Chondrocyte (in vitro differentiated cells): ENCODE data around the gene CD34. TPM values are rescaled to one million over a fixed set of nuclear protein-coding genes. Genes with fewer than 3 reads are reported as not detected.

Source experiments
- DNase-seq: peaks from one replicate; pipeline ENCODE4 v3.0.0; 2021; ENCODE audit warnings: mixed read lengths, low spot score
- H3K27ac Mint-ChIP-seq: one replicate; pipeline ENCODE4 v1.8.0; 2021; ENCODE audit warnings: mild to moderate bottlenecking, moderate library complexity, mixed read lengths; ENCODE audit not compliant: unreplicated experiment
- H3K27me3 Mint-ChIP-seq: 2 replicates; pipeline ENCODE4 v1.8.0; 2021; ENCODE audit warnings: low read depth, mixed read lengths
- H3K36me3 Mint-ChIP-seq: 2 replicates; pipeline ENCODE4 v1.8.0; 2021; ENCODE audit warnings: low read depth, mixed read lengths
- H3K4me1 Mint-ChIP-seq: 2 replicates; pipeline ENCODE4 v1.8.0; 2021; ENCODE audit warnings: low read depth, mild to moderate bottlenecking, mixed read lengths
- H3K4me3 Mint-ChIP-seq: one replicate; pipeline ENCODE4 v1.8.0; 2021; ENCODE audit warnings: mild to moderate bottlenecking, moderate library complexity, mixed read lengths; ENCODE audit not compliant: unreplicated experiment
- H3K9me3 Mint-ChIP-seq: 2 replicates; pipeline ENCODE4 v1.8.0; 2021; ENCODE audit warnings: low read depth, mixed read lengths
- total RNA-seq: library from RNA; stranded (reverse); gene quantifications from 3 replicates; pipeline ENCODE4 v1.2.1, GENCODE V29; 2021
- TF ChIP-seq, protein P1 (sequence below): fragments of 200-600 bp; sonication (generic); IDR thresholded peaks from 2 replicates; pipeline ENCODE4 v1.5.0; 2021; ENCODE audit warnings: antibody characterized with exemption, mild to moderate bottlenecking, moderate library complexity

CD34 gene
- total RNA-seq, 1 donor from 2014 or later = 0.12 TPM

DNA sequence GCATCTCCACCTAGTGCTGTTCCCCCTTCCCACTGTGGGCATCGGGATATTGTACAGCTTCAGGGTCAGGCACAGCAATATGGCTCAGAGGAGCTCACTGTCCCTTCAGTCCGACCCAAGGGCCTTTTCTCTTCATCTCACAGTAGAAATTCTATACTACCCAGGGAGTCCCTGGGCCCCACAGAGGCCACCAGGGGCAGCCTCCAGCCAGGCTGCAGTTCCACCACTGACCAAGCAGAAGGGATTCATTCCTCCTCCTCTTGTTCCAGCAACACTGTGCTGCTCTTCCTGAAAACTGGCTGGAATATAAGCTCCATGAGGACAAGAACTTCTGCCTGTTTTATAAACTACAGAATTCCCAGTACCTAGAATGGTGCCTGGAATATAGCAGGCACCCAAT lies 70.5 kb downstream of the CD34 start:
- no peaks in the 10 kb centered on the region for H3K27me3 Mint-ChIP-seq
- DNase-seq = no peak
- H3K36me3 Mint-ChIP-seq = peaks cover 2% of the 10 kb centered on the region
- no peaks in the 10 kb centered on the region for H3K9me3 Mint-ChIP-seq
- H3K4me1 Mint-ChIP-seq = no peaks in the 10 kb centered on the region
- no peak overlapping the region for H3K27ac Mint-ChIP-seq
- H3K4me3 Mint-ChIP-seq = no peak overlapping the region
- TF ChIP-seq, protein P1, sequence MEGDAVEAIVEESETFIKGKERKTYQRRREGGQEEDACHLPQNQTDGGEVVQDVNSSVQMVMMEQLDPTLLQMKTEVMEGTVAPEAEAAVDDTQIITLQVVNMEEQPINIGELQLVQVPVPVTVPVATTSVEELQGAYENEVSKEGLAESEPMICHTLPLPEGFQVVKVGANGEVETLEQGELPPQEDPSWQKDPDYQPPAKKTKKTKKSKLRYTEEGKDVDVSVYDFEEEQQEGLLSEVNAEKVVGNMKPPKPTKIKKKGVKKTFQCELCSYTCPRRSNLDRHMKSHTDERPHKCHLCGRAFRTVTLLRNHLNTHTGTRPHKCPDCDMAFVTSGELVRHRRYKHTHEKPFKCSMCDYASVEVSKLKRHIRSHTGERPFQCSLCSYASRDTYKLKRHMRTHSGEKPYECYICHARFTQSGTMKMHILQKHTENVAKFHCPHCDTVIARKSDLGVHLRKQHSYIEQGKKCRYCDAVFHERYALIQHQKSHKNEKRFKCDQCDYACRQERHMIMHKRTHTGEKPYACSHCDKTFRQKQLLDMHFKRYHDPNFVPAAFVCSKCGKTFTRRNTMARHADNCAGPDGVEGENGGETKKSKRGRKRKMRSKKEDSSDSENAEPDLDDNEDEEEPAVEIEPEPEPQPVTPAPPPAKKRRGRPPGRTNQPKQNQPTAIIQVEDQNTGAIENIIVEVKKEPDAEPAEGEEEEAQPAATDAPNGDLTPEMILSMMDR = no peak

DNA sequence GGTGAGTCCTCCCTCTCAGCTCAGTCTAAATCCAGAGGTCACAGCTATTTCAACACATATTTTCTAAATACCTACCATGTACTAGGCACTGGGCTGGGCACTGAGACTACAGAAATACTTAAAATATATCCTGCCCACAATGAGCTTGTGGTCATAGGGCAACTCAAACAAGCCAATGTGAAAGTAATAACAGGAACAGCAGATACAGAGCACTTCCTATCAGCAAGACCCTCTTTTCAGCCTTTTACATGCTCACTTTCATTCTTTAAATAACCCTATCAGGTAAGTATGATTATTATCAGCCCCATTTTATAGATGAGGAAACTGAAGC lies 71.9 kb downstream of the CD34 start:
- TF ChIP-seq, protein P1 = no peak
- H3K4me3 Mint-ChIP-seq = no peak overlapping the region
- H3K9me3 Mint-ChIP-seq = no peaks in the 10 kb centered on the region
- H3K36me3 Mint-ChIP-seq = peaks cover 2% of the 10 kb centered on the region
- no peaks in the 10 kb centered on the region for H3K27me3 Mint-ChIP-seq
- no peak for DNase-seq
- H3K4me1 Mint-ChIP-seq = no peaks in the 10 kb centered on the region
- H3K27ac Mint-ChIP-seq = no peak overlapping the region

DNA sequence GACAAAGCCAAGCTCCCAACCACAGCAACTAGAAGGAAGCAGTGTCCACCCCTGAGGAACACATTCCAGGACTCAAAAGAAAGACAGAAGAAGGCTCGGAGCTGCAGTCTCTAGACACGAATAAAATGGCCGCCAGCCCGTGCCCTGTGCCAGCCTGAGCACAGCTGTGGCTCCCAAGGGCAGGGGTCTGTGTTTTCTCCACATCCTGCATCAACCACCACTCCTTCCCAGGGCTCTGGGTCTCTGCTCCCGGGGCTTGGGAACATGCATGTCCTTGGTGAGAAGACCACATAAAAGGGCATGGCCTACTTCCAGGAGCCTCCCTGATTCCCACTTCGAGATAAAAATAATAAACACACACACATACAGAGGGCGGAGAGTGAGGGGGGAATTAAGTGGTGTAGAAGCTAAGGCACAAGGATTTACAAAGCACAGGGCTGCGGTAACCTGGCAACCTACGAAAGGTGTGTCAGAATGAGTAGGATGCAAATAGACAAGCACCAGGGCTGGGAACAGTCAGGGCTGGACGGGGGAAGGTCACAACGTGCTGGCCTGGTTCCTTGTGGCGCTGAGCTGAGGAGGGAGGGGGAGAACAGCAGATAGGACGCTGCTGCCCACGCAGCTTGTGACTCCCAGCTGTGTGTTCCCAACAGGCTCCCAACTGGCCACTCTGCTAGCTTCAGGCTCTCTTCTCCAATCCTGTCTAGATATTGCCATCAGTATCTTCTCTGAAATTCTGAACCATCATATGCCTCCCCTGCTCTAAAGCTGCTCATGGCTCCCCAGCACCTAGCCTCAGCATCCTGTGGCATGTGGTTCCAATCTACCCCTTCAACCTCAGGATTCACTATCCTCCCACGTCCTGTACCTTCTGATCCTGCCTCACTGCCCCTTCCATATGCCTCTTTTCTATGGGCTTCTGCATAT lies 72.5 kb downstream of the CD34 start:
- H3K9me3 Mint-ChIP-seq = no peaks in the 10 kb centered on the region
- no peak overlapping the region for H3K4me3 Mint-ChIP-seq
- no peaks in the 10 kb centered on the region for H3K27me3 Mint-ChIP-seq
- TF ChIP-seq, protein P1 = no peak
- DNase-seq = no peak
- no peak overlapping the region for H3K27ac Mint-ChIP-seq
- peaks cover 2% of the 10 kb centered on the region for H3K36me3 Mint-ChIP-seq
- H3K4me1 Mint-ChIP-seq = no peaks in the 10 kb centered on the region

DNA sequence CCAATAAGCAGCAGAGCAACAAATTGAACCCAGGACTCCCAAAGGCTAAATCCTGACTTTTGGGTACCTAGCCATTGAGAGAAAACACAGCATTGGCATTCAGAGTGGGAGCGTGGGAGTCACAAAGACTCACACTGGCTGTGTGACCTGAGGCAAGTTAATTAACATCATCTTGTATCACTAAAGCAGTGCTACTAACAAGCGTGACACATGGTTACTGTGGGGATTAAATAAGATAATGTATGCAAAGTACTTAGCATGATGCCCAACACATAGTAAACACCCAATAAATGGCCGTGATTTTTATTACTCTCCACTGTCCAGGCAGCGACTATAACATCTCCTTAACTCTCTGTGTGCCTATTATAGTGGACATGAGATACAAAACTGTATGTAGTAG lies 73.3 kb downstream of the CD34 start:
- no peak overlapping the region for H3K27ac Mint-ChIP-seq
- no peak for DNase-seq
- no peaks in the 10 kb centered on the region for H3K4me1 Mint-ChIP-seq
- TF ChIP-seq, protein P1 = no peak
- H3K27me3 Mint-ChIP-seq = no peaks in the 10 kb centered on the region
- peaks cover 2% of the 10 kb centered on the region for H3K36me3 Mint-ChIP-seq
- no peaks in the 10 kb centered on the region for H3K9me3 Mint-ChIP-seq
- no peak overlapping the region for H3K4me3 Mint-ChIP-seq

DNA sequence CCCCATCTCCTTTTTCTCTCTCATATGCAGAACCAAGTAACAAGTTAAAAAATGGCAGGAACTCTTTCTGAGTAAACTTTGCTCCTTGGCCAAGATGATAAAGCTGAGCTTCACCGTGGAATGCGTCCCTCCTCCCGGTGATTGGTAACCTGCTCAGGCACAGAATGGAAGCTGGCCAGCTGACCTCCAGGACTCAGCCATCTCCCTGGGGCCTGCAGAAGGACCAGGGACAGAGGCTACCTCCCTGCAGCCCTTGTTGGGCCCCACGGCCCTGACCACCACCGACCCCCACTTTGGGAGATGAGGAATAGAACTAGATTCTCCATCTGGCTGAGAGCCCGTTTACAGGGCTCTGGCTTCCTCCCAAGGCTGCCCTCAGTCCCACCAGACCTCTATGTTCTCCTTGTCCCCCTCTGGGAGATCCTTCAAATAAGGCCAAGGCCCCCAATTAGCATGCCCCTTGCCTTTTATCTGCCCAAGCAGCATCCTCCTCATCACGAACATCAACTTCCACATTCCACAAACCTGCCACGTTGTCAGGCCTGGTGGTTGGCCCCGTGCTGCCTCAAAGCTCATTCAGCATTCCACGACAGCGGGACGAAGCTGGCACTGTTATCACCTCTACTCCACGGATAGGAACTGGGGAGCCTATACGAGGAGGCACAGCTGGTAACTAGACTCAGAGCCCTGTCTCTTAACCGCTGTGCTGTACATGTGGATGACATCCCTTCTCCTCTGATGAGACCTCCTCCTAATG lies 74.2 kb downstream of the CD34 start:
- Mint-ChIP-seq H3K4me3 (no peak overlapping the region), H3K4me1 (no peaks in the 10 kb centered on the region), H3K36me3 (peaks cover 2% of the 10 kb centered on the region), H3K27me3 (no peaks in the 10 kb centered on the region), H3K27ac (no peak overlapping the region), H3K9me3 (no peaks in the 10 kb centered on the region)
- no peak for DNase-seq
- TF ChIP-seq, protein P1 = no peak
